GM19035 (cell line): ENCODE measurements around the gene SLC25A30.
A peak's percentile ranks its signal among the peaks of the same experiment; 100 is the strongest.
"Not testable (repeated sequence)": the region's sequence is repeated elsewhere in the genome, so short reads cannot be mapped to it uniquely, and the experiment has no call there.

Experiments used
- ATAC-seq: cut with Tn5 transposase; IDR thresholded peaks from one replicate; pipeline ENCODE4 v1.9.1; 2021; ENCODE audit not compliant: unreplicated experiment

The SLC25A30 gene

DNA sequence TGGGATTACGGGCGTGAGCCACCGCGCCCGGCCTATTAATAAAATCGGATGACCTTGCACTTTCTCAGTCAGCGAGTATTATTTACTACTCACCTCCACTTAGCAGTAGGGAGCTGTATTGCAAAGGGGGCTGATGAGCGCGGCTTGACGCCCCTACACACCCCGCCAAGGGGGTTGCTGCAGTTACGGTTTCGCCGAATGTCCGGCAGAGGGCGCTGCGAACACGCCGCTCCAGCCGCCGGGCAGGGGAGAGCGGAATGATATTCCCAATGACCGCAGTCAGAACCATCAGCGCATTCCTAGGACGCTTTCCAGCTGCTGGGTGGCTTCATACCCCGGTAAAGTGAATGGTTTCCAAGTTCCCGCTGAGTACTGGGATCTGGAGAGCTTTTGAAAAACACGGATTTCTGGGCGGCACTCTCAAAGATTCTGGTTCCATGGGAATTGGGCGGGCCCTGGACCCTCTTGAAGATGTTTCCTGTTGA is 47.2 kb downstream of the SLC25A30 start:
- no peak for ATAC-seq

DNA sequence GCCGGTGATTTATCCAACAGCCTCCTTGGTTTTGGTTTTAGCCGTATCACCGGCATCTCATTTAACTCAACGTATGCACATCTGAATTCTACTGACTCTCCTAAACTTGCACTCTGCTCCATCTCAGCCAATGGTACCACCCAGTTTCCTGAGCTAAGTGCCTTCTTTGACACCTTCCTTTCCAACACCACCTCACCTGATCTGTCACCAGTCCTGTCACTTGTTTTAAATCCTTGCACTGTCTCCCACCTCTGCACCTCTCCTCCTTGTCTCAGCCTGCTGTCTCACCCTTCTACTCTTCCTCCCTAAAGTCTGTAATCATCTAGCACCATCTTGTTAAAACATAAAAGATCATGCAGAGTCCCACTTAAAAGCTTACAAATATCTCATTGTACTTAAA is 49.1 kb downstream of the SLC25A30 start:
- ATAC-seq = no peak

DNA sequence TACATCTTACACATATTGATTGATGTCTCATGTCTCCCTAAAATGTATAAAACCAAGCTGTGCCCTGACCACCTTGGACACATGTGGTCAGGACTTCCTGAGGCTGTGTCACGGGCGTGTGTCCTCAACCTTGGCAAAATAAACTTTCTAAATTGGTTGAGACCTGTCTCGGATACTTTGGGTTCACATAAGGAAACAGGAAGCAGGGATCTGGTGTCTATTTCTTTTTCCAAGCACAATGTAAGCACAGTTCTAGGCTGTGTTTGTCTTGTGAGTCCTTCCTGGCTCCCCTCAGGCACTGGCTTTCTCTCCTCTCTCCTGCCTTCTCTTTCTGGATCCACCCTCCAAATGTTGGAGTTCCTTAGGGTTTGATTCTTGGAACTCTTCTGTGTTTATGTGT is 49.6 kb downstream of the SLC25A30 start:
- ATAC-seq = no peak

DNA sequence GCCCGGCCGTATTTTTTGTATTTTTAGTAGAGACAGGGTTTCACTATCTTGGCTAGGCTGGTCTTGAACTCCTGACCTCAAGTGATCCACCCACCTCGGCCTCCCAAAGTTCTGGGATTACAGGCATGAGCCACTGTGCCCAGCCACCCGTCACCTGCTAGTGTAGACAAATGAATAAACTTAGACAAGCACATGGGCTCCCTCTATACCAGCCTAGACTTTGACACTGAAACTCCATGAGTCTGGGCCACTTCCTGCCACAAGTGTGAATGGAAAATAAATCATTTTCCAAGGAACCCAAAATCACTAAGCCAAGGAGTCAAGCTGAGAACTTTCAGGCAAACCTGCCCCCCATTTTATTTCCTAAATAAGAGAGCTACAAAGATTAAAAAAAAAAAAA is 50.2 kb downstream of the SLC25A30 start:
- no peak for ATAC-seq

DNA sequence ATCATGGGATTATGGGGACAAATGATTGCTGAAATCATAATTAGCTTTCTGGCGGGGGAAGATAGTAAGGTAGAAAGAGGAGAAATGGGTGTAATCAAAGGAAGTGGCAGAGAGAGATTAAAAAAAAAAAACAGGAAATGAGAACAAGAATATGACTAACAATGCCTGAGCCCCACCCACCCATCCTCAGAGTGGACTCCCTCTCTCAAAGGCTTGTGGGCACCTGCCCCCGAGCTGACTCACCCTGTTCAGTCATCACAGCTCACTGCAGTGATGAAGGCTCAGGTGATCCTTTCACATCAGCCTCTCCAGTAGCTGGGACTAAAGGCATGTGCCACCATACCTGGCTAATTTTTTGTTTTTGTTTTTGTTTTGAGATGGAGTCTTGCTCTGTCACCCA is 50.8 kb downstream of the SLC25A30 start:
- ATAC-seq = peak; percentile 91

DNA sequence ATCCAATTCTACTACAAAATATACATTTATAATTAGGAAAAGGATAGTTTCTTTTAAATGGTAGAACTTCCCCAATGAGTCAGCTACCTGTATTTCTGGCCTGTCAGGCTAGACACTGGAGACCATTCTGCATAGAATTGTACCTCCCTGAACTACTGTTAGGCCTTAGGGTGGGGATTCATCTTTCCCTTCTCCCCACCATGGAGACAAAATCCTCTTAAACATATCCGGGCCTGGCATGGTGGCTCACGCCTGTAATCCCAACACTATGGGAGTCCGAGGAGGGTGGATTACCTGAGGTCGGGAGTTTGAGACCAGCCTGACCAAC is 52.7 kb downstream of the SLC25A30 start:
- ATAC-seq = no peak

DNA sequence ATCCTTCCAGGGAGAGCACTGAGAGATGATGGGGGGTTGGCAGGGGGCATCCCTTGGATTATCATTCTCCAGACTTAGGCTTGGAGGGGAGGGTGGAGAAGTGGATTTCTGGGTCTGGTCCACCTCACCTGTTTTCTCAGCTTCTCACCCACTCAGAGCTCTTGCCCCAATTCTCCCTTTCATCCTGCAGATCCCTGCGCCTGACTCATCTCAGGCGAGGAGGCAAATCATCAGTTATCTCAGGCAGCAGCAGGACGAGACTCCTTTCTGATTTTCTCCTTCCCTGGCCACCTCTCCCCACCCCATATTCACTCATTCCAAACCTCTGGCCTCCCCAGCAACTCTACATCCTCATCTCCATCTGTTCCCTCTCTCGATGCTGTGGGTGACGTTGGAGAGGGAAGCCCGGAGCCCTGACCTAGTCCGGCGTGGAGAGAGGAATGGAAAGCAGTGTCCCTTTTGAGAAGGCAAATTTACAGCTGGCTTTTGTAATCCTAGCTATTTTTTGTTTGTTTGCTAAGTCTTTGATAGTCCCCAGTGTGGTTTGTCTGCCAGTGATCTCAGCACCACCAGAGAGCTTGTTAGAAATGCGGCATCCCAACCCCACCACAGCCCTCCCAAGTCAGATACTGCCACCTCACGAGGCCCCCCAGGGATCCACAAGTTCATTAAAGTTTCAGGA is 53.2 kb downstream of the SLC25A30 start:
- no peak for ATAC-seq

DNA sequence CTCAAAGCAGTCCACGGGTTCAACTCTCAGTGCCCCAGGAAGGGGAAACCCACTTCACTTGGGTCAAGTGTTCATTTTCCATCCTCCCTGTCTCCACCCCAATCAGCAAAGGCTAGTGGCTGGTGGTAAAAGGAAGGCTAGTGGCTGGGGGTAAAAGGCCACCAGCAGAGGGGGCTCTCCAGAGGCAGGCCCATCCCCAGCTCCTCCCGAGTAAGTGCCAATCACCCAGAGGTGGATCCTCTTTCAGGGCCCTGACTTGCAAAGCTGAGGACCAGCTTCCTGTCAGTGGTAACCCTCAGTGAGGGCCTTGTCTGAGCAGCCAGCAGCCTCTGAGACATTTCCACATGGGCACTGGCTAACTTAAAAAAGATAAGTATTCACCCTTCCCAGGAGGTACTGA is 55.2 kb downstream of the SLC25A30 start:
- ATAC-seq = no peak

DNA sequence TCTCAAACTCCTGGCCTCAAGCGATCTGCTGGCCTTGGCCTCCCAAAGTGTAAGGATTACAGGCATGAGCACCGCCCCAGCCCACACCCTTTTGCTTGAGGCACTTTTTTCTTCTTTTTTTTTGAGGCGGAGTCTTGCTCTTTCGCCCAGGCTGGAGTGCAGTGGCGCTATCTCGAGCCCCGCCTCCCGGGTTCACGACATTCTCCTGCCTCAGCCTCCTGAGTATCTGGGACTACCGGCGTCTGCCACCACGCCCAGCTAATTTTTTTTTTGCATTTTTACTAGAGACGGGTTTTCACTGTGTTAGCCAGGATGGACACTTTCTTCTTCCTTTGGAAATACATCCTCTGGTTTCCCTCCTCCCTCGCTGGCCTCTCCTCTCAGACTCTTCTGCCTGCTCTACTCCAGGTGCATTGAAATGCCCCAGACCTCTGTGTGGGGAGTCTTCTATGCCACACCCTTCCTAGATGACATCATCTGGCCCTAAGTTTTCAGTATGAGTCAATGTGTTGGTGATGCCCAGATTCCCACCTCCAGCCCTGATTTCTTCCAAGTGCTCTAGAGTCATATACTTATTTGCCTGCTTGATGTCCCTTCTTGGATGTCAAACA is 56.5 kb downstream of the SLC25A30 start:
- no peak for ATAC-seq

DNA sequence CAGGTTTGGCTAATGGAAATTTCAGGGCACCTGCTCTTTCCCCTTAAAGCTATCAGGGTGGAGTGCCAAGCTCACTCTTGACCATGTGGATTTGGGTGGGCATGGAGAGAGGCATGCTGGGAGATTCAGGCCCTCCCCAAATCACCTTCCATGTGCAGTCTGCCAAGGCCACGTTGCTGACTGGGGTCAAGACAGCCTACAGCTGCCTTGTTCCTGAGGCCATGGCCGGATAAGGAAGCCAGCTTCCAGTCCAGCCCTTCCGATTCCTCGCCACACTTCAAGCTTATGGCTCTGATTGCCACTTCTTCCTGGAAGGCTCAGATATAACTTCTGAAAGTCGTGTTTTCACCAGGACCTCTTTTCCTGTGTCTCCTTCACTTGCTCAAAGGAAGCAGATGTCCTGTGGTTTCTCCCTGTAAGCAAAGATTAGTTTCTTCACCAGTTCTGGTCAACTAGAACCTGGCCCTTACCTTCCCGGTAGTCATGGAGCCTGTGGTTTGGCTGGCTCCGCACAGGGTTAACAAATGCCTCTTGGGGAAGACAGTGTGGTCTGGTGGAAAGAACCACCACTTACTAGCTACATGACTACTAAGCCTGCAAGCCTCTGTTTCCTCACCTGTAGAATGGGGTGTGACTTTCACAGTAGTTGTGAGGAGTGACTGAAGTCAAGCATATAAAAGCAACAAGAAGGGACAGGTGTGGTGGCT is 61.1 kb downstream of the SLC25A30 start:
- no peak for ATAC-seq

DNA sequence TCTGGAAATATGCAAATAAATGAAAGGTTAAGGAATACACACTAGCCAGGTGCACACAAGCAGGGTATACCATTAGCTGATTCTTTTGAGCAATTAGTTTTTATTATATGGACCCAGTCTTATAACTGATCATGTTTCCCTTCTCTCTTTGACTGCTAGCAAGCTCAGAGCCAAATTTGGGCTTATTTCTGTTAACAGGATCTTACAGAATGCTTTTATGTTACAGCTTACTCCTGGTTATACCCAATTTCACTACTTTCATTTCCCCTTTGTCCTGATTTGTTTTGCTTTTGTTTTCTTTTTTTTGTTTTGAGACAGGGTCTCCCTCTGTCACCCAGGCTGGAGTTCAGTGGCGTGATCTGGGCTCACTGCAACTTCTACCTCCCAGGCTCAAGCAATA is 64.3 kb downstream of the SLC25A30 start:
- no peak for ATAC-seq

DNA sequence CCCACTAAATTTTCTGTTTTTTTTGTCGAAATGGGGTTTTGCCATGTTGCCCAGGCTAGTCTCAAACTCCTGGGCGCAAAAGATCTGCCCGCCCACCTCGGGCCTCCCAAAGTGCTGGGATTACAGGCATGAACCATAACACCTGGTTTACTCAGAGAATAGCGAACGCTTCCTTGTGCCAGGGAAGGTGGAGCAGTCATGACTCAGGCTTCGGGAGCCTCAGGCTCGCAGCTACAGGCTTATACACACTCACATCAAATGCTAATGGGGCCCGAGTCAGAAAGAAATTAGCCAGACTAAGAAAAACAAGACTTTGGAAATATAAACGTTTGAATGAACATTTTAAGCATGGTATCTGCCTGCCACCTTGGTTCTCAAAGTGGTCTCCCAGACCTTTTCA is 66.1 kb downstream of the SLC25A30 start:
- ATAC-seq = no peak

DNA sequence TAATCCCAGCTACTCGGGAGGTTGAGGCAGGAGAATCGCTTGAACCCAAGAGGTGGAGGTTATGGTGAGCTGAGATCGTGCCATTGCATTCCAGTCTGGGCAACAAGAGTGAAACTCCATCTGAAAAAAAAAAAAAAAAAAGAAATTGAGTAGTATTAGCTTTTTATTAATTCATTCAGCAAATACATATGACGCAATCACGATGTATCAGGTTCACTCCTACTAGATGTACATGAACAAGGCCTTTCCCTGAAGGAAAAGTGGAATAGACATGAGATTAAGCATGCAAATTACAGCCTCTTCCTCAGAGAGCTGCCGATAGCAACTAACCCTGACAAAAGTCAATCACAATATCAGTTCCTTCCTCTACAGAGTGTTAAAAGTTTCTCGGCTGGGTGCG is 68.0 kb downstream of the SLC25A30 start:
- no peak for ATAC-seq

DNA sequence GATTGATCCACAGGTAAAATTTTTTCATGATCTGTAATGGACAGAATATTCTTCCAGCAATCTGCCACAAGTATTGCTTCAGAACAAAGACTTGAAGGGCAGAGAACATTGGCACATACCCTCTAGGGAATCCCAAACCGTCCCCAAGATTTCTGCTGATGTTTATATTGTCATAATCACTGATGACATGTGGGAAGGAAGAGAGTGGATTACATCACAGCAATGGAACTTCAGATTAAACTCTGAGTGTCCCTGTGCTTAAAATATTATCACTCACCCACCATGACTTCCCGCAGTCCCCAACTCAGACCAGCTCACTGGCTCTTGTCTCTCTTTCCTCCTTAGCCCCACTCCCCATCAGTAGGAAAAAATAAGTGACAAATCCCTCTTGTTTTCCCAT is 68.7 kb downstream of the SLC25A30 start:
- ATAC-seq = no peak

DNA sequence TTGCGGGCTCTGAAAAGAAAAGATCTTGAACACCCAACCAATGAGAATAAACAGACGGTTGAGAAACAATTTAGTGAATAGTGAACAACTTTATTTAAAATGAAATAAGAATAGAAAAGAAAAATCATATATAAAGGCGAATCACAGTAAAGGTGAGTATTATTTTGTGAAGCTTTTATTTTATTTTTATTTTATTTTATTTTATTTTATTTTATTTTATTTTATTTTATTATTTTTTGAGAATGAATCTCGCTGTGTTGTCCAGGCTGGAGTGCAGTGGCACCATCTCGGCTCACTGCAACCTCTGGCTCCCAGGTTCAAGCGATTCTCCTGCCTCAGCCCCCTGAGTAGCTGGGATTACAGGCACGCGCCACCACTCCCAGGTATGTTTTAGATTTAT is 74.1 kb downstream of the SLC25A30 start:
- ATAC-seq = not testable (repeated sequence)
